Central memory CD4-positive, alpha-beta T cell (primary cell): ENCODE results near the gene LRMDA.
"Not testable (repeated sequence)": the region's sequence is repeated elsewhere in the genome, so short reads cannot be mapped to it uniquely, and the experiment has no call there.

ENCODE experiments used
- DNase-seq: peaks from one replicate; pipeline ENCODE4 v3.0.0; 2022

LRMDA gene

DNA sequence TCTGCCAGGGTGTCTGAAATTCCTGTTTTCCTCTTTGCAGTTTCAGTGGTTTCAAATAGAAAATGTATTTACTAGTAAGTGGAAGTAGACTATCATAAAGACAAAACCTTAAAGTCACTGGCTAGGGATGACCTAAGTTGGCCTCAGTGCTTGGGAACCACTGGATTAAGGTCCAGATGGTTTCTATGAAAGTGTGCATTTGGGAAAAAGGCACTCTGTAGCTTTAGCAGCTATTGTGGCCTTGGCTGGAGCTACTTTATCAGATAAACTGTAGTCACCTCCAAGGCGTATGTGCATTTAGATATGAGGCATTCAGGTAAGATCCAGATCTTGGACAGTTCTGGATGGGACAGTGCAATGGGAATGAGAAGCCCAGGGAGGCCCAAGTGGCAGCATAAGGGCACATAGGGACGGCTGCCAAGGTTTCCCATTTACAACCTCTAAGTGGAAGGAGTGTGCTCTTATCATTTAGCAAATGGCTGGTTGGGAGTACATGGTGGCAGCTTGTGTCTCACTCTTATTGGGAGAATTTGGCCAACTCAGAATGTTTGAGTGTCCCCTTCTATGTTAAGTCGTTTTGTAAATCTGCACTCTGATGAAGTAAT, 185.6 kb downstream of the LRMDA start:
- DNase-seq: no peak

DNA sequence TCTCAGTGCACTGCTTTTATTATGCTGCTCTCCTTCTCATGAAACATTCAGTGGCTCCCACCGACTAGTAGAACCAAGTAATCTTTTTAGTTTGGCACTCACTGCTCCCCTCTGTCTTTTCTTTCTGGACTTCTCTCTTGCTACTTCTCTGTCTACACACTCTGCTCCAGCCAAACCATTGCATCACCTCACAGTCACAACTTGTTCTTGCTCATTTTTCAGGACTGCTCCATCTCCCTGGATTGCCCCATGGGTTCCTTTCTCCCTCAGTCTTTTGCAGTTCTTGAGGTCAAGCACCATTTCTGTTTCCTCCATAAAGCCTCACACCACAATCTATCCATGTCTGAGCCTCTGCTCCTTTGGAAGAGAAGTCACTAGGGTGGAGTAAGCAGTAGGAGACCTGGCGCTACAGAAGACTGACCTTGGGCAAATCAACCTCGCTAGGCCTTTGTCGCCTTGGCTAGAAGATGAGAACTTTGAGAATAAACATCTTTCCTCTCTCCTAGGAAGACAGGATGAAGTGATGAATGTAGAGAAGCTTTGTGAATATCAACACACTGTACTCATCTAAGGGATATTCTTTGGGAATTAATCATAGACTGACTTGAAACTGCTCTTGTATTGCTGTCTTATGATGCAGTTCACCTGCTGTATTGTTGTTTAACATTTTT, 186.2 kb downstream of the LRMDA start:
- no peak for DNase-seq

GRCh38 chr10:75619635-75620034, 188.2 kb downstream of the LRMDA start:
- no peak for DNase-seq

DNA sequence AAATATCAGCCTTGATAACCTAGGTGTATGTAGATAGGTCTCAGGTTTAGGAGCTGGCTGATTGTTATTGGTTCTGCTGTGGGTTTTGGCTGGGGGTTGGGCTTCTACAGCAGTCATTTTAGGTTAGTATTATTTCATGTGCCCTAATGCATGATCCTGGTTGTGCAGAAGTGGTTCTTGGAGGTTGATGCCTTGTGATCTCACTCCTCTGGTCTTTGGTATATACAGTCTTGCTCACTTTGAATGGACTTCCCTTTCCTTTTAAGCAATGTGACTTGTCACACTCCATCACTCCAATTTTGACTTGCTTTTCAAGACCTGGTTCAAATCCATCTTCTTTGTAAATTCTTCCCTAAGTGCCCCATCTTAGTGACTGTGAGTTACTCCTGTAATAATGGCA, 188.9 kb downstream of the LRMDA start:
- DNase-seq: no peak

GRCh38 chr10:75621003-75621402, 189.6 kb downstream of the LRMDA start:
- not testable (repeated sequence) for DNase-seq

DNA sequence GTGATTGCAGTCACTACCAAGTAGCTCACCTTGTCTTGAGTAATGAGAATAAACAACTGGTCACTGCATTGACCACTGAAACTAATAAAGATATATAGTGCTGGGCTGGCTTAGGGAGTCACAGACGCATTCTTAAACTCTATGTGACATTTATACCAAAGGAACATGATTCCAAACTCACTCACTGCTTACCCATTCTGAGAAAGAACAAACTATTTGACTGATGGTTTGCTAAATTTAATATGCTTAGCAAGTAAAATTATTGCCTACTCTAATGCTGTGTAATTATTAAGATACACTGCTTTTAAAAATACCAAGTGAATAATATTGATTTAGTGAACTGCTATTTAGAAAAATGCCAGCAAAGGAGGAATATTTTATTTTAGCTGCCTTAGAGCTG, 191.1 kb downstream of the LRMDA start:
- DNase-seq: no peak

DNA sequence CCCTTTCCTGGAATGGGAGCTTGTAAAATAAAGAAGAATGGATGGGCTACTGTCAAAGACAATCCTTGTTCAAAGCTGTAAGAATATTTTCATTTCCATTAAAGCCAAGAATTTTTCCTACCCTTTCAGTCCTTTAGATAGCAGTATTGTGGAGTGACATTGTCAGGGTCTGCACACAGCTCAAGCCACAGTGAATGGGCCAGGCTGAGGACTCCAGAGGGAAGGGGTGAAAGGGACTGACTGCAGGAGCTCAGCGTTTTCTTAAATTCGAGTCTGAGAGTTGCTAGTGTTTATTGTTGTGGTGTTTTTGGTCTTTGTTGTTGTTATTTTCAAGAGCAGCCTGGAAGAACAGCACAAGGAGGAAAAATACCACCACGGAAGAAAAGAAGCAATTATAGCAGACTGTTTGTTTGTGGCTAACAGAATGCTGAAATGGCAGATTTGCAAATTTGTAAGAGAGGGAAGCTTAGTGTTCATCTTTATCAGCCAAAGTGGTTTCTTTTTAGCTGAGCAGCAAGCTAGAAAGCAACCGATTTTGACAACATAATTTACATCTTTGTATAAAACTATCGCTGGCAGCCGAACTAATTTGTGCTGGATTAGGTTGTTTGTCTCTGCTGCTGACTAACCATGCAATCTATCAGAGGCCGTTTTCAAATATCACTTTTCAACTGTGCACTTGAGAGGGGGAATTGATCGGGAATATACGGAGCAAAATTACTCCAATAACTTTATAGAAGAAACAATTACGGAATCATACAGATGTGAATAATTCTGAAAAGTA, 192.1 kb downstream of the LRMDA start:
- DNase-seq: no peak

DNA sequence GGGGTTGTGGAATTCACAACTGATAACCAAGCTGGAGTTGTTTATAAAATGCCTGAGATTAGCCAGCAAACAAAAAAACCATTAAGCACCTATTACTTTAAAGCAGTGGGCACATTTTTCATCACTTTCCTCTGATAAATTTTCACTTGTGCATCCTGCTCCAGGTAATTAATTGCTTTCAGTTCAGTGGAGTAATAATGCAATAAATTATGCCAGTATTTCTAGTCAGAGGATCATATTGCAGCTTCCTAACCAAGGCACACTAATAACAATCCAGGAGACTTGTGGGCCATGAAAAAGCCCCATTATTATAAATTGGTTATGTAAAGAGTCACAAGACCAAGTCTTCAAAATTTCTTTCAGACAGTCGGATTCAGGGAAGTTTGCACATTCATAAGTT, 193.2 kb downstream of the LRMDA start:
- DNase-seq: no peak

DNA sequence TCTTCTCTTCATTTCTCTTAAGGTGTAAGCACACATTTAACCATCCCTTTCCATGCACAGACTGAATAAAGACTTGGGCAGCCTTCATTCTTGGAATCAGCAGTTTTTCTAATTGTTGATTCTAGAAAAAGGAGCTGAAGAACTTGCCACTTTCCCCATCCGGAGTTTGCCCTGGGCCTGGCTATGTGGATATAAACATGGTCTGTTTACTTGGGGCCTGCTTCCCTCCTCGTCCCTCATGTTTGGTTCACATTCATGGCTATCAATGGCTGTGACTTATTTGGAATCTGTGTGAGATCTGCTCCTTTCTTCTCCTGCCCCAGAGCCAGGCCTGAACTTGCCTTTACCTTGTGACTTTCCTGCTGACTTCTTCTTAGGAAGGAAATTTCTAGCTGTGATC, 199.3 kb downstream of the LRMDA start:
- no peak for DNase-seq

- no peak for DNase-seq
Observed at GRCh38 chr10:75632805-75633462, 201.5 kb downstream of the LRMDA start.

- DNase-seq: no peak
Observed at GRCh38 chr10:75633568-75633967, 202.1 kb downstream of the LRMDA start.

- DNase-seq: no peak
Observed at GRCh38 chr10:75634947-75635346, 203.5 kb downstream of the LRMDA start.

DNA sequence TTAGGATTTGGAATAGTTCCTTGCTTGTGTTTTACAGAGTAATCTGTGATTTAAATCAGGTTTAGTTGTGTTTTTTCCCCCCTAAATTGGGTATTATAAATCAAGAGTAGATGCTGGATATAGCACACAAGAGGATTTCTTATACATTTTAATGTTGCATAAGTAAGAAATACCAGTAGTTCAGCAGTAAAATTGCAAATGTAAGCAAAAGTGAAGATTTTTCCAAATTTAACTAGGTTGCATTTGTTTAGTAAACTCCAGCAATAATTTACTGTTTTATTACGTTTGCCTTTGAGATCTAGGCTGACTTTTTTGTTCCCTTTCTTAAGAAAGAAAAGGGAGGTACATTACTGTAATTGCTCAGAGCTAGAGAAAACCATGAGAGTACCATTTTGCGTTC, 207.3 kb downstream of the LRMDA start:
- no peak for DNase-seq

DNA sequence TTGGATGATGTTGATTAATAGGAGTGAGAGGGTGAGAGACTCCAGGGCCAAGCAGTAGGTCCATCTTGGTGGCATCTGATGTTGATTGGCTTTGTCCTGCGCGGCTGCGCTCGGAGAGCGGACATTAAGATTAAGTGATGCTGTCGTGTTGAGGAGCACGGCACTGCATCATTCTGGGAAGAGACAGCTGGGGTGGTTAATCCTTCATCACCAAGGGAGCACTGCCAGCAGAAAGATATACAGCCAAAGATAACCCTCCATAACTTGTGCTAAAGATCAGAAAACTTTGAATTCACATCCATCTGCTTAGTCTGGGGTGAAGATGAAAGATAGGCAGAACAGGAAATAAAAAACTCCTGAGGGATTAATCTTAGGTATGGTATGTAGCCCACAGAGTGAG, 208.3 kb downstream of the LRMDA start:
- DNase-seq: no peak

DNA sequence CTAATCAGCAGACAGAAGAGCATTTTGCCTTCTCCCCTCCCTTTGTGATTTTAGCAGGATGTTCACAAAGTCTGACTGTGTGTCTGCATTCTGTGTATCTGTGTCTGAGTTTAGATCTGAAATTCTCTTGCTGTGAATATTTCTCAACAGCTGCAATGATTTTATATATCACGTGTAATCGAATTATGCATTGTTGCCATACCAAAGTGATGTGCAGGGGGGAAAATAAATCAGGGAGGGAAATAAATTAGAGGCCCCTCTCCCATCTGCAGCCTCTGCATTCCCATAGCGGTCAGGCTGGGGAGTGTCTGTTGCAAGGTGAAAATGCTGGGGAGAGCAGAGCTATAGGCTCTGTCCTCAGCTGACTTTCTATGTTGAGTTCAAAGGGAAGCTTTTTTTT, 209.0 kb downstream of the LRMDA start:
- DNase-seq: no peak

DNA sequence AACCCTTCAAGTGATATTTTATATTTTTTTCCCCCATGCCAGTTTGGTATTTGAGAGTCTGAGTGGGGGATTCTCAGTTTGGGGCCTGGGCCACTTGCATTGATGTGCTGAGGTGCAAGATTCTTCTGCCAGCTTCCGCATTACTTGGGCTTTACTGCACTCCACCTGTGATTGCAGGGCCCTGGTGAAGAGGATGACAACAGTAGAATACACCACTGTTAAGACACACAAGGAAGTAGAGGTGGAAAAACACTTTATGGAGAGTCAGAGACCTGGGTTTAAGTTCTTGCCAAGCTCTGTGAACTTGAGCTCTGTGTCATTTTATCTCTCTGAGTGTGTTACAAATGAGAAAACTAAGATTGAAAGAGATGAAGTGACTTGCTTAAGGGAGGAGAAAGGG, 209.4 kb downstream of the LRMDA start:
- DNase-seq: no peak

DNA sequence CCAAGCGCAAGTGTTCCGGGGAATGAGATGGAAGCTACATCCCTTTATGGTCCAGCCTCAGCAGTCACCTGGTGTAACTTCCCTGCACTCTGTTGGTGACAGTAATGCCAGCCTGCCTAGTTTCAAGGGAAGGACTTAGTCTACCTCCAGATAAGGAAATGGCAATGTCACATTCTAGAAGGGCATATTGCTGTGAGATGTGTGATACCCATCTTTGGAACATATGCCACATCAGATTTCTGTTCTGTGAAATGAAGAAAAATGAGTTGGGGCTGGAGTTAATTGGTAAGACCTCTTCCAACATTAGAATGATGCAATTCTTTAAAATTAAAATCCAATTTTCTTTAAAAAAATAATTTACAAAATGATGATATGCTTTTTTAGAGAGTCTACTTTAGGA, 212.0 kb downstream of the LRMDA start:
- no peak for DNase-seq

DNA sequence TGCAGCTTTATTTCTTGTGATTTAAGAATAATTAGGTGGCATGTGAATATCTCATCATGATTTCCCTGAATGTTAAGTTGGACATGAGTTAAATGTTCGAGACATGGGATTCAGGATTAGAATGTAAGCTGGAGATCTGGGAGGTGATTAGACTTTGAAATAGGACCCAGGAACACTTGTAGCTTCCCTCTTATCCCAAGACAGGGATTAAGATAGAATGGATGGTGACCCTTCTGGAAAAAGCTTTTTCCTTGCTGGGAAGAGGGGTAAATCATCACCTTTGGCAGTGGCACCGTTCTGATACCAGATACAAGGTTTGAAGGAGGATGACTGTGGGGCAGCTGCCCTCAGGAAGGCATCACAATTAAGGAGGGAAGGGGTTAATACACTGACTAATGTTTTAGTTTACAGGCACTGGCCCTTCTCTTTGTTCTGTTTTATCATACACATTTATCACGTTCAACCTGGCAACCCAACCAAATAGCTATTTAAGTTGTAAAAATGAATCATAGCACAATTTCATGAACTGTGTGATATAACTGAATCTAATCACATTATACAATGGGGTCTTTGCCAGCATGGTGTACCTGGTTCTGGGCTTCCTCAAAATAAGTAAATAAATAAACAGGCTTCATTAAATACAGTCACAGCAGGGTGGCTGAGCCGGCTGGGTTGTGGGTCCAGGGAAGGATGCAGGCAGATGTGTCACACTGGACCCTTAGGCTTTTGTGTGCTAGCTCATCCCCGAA, 212.7 kb downstream of the LRMDA start:
- no peak for DNase-seq

DNA sequence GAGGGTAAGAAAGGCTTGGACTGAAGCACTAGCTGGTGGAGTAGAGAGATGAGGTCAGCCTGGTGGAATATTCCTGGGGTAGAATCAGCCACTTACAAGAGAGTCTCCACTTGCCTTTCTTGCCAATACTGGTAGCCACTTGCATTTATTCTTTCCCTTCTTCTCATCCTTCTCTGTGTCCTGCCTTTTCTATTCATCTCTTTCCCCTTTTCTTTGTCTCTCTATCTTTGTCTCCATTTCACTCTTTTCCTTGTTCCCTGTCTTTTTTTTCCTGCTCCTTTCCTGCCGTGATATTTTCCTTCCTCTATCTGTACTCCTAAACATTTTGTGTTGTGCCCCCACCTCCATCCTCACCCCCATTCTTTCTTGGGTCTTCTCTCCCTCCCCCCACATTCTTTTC, 214.3 kb downstream of the LRMDA start:
- no peak for DNase-seq

DNA sequence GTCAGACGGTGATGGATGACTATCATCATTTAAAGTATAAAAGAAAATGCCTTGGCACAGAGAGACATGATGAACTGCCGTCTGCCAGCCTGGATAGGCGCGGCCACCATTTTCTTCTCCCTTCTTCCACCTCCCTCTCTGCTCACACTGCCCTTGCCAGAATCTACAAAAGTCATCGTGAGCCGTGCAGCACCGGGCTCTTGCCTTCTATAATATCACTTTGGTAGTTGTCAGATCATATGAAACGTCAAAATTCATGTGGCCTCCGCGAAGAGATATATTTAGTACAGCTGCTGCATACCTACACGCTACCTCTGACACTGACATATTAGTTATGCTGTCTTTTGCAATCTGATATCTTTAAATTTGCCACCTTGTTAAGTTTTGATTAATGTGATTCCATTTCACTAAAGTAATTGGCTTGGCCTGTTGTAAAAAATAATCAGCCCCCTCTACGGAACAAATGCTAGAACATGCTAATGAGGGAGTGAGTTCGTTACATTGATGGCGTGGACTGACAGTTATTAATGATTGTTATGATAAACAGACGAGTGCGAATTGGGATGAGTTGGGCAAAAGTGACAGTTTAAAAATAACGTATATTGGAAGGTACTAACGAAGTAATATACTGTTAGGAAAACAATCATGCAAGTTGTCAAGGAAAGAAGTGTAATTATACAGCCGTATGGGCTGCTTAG, 214.9 kb downstream of the LRMDA start:
- no peak for DNase-seq

DNA sequence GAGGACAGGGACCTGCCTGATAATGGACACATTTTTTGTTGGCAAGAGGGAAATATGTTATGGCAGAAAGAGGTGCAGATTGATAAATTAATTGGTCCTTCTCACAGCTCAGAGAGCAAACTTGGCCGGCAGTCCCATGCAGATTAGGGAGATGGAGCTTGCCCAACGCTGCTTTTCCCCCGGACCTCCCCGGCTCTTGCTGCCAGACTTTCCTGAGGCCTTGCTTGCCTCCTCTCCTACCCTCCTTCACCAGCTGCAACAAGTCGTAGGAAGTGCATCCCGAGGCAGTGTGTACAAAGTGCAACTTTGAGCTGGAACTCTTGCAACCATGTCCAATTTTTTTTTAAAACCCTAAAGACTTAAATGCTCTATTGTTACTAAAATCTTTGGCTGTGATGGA, 215.5 kb downstream of the LRMDA start:
- DNase-seq: no peak

GRCh38 chr10:75647675-75648074, 216.3 kb downstream of the LRMDA start:
- DNase-seq: no peak
